Parathyroid adenoma (tissue), 2 donors: ENCODE measurements around the gene TAF15.

Source experiments
- H2AFZ ChIP-seq: fragments of 300-600 bp; sonication (generic); one replicate; pipeline ENCODE4 v1.7.0; 2017; ENCODE audit warnings: antibody characterized with exemption, mild to moderate bottlenecking
- H3K27ac ChIP-seq: fragments of 300-600 bp; sonication (generic); one replicate; pipeline ENCODE4 v1.7.0; 2017
- H3K27me3 ChIP-seq: fragments of 300-600 bp; sonication (generic); one replicate; pipeline ENCODE4 v1.7.0; 2017; ENCODE audit warnings: low read length; ENCODE audit not compliant: control insufficient read depth, insufficient read depth
- H3K36me3 ChIP-seq: fragments of 300-600 bp; sonication (generic); one replicate; pipeline ENCODE4 v1.7.0; 2017; ENCODE audit warnings: low read length; ENCODE audit not compliant: control insufficient read depth, insufficient read depth
- H3K4me1 ChIP-seq: fragments of 300-600 bp; sonication (generic); one replicate; pipeline ENCODE4 v1.7.0; 2017; ENCODE audit warnings: control low read depth
- H3K4me2 ChIP-seq: fragments of 300-600 bp; sonication (generic); one replicate; pipeline ENCODE4 v1.7.0; 2017; ENCODE audit warnings: low read length
- H3K4me3 ChIP-seq: fragments of 300-600 bp; sonication (generic); one replicate; pipeline ENCODE4 v1.7.0; 2017; ENCODE audit warnings: low read depth, low read length
- H3K79me2 ChIP-seq: fragments of 300-600 bp; sonication (generic); one replicate; pipeline ENCODE4 v1.7.0; 2017; ENCODE audit warnings: control low read depth
- H3K9ac ChIP-seq: fragments of 300-600 bp; sonication (generic); one replicate; pipeline ENCODE4 v1.7.0; 2017; ENCODE audit warnings: mild to moderate bottlenecking
- H3K9me3 ChIP-seq: fragments of 300-600 bp; sonication (generic); one replicate; pipeline ENCODE4 v1.7.0; 2017; ENCODE audit warnings: low read length; ENCODE audit not compliant: control insufficient read depth
- TF ChIP-seq, protein P1 (sequence below): fragments of 300-600 bp; sonication (generic); IDR thresholded peaks from one replicate; pipeline ENCODE4 v1.7.0; 2017; ENCODE audit warnings: antibody characterized with exemption, mild to moderate bottlenecking
- donor health status: primary hyperparathyroidism.

Gene TAF15

DNA sequence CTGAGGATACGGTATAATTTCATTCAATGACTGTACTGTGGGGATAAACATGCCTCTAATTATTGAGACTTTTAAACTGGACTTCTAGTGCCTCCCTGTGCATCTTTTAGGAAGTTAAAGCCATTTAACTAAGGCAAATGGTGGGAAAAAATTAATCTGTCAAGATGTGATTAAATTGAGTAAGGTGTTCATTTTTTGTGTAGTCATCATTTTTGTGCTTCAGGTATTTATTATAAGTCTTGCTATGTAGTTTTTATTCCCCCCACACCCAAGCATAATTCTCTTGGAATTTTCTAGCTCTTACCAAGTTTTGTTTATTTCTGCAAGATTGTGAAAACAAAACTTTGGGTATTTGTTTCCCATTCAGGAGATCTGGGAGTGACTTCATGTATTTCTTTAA lies 10.2 kb downstream of the TAF15 start:
- no peaks in the 10 kb centered on the region for H3K36me3 ChIP-seq
- no peaks in the 10 kb centered on the region for H3K27me3 ChIP-seq
- H3K79me2 ChIP-seq, result peaks cover 38% of the 10 kb centered on the region
- no peak overlapping the region for H3K9ac ChIP-seq
- peaks cover 7% of the 10 kb centered on the region for H3K4me1 ChIP-seq
- H3K9me3 ChIP-seq, result no peaks in the 10 kb centered on the region
- no peak overlapping the region for H2AFZ ChIP-seq
- TF ChIP-seq, protein P1, sequence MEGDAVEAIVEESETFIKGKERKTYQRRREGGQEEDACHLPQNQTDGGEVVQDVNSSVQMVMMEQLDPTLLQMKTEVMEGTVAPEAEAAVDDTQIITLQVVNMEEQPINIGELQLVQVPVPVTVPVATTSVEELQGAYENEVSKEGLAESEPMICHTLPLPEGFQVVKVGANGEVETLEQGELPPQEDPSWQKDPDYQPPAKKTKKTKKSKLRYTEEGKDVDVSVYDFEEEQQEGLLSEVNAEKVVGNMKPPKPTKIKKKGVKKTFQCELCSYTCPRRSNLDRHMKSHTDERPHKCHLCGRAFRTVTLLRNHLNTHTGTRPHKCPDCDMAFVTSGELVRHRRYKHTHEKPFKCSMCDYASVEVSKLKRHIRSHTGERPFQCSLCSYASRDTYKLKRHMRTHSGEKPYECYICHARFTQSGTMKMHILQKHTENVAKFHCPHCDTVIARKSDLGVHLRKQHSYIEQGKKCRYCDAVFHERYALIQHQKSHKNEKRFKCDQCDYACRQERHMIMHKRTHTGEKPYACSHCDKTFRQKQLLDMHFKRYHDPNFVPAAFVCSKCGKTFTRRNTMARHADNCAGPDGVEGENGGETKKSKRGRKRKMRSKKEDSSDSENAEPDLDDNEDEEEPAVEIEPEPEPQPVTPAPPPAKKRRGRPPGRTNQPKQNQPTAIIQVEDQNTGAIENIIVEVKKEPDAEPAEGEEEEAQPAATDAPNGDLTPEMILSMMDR, result no peak
- H3K4me2 ChIP-seq, result no peak overlapping the region
- H3K4me3 ChIP-seq, result no peak overlapping the region
- H3K27ac ChIP-seq, result no peak overlapping the region

- H3K36me3 ChIP-seq, result no peaks in the 10 kb centered on the region
Observed at GRCh38 chr17:35821308-35821707, 12.0 kb downstream of the TAF15 start.

GRCh38 chr17:35825206-35825605 lies 15.9 kb downstream of the TAF15 start:
- no peak overlapping the region for H3K4me3 ChIP-seq
- H3K36me3 ChIP-seq, result no peaks in the 10 kb centered on the region

More at GRCh38 chr17:35821308-35821707, 12.0 kb downstream of the TAF15 start:
- no peak overlapping the region for H3K4me2 ChIP-seq
- no peaks in the 10 kb centered on the region for H3K9me3 ChIP-seq
- no peak overlapping the region for H3K27ac ChIP-seq
- no peak overlapping the region for H3K4me3 ChIP-seq
- TF ChIP-seq, protein P1, result no peak
- H3K27me3 ChIP-seq, result no peaks in the 10 kb centered on the region
- no peak overlapping the region for H3K9ac ChIP-seq
- H2AFZ ChIP-seq, result no peak overlapping the region
- peaks cover 4% of the 10 kb centered on the region for H3K4me1 ChIP-seq
- peaks cover 24% of the 10 kb centered on the region for H3K79me2 ChIP-seq

DNA sequence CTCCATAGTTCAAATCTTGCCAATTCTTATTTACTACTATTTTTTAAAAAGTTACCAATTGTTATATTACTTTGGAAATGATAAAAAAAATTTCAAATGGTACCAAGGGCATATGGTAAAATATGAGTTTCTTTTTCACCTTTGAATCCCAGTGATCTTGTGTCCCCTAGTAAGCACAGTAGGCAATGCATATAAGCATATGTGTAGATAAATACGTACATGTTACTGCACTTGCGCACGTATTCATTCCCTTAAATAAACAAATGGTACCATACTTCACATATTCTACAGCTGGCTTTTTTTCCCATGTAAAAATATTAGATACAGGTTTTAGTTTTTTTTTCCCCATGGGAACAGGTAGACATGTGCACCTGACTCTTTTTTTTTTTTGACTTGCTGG lies 31.8 kb downstream of the TAF15 start:
- Histone ChIP-seq H3K4me2 (no peak overlapping the region), H2AFZ (no peak overlapping the region), H3K4me1 (no peaks in the 10 kb centered on the region), H3K9ac (no peak overlapping the region), H3K79me2 (no peaks in the 10 kb centered on the region), H3K9me3 (no peaks in the 10 kb centered on the region), H3K4me3 (no peak overlapping the region), H3K36me3 (no peaks in the 10 kb centered on the region), H3K27ac (no peak overlapping the region), H3K27me3 (no peaks in the 10 kb centered on the region)
- TF ChIP-seq, protein P1, result no peak

More at GRCh38 chr17:35825206-35825605, 15.9 kb downstream of the TAF15 start:
- Histone ChIP-seq H3K4me2 (no peak overlapping the region), H3K27ac (no peak overlapping the region), H2AFZ (no peak overlapping the region), H3K9ac (no peak overlapping the region), H3K27me3 (no peaks in the 10 kb centered on the region), H3K9me3 (no peaks in the 10 kb centered on the region), H3K79me2 (peaks cover 7% of the 10 kb centered on the region), H3K4me1 (no peaks in the 10 kb centered on the region)
- TF ChIP-seq, protein P1, result no peak

DNA sequence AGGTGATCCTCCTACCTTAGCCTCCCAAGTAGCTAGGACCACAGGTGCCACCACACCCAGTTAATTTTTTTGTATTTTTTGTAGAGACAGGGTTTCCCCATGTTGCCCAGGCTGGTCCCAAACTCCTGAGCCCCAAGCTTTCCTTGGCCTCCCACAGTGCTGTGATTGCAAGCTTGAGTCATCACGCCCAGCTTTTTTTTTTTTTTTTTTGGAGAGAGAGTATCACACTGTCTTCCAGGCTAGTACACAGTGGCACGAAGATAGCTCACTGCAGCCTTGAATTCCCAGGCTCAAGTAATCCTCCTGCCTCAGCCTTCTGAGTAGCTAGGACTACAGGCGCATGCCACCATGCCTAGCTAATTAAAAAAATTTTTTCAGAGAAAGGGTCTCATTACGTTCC lies 32.2 kb downstream of the TAF15 start:
- Histone ChIP-seq H3K27ac (no peak overlapping the region), H3K4me1 (no peaks in the 10 kb centered on the region), H2AFZ (no peak overlapping the region), H3K4me3 (no peak overlapping the region), H3K27me3 (no peaks in the 10 kb centered on the region), H3K79me2 (no peaks in the 10 kb centered on the region), H3K4me2 (no peak overlapping the region), H3K36me3 (no peaks in the 10 kb centered on the region), H3K9ac (no peak overlapping the region), H3K9me3 (no peaks in the 10 kb centered on the region)
- TF ChIP-seq, protein P1, result no peak
